Spinal cord (tissue), 10 donors: ENCODE measurements around the gene GABRD. TPM values are rescaled to one million over a fixed set of nuclear protein-coding genes. Genes with fewer than 3 reads are reported as not detected.
"Not testable (repeated sequence)": the region's sequence is repeated elsewhere in the genome, so short reads cannot be mapped to it uniquely, and the experiment has no call there.

Experiments
- DNase-seq, 6 donors: peaks; one replicate each; pipeline versions ENCODE4 v3.0.0 to v3.0.0-alpha.2; 2013 to 2015; ENCODE audit warnings: low spot score in 6 of 6, low read depth in 4 of 6
- H3K27ac ChIP-seq: one replicate; pipeline ENCODE4 v1.5.1; 2013; ENCODE audit warnings: low read depth, low read length, control low read depth
- H3K27me3 ChIP-seq: one replicate; pipeline ENCODE4 v1.6.1; 2013; ENCODE audit warnings: low read length; ENCODE audit not compliant: control insufficient read depth, insufficient read depth
- H3K36me3 ChIP-seq: one replicate; pipeline ENCODE4 v1.6.1; 2013; ENCODE audit warnings: low read length; ENCODE audit not compliant: control insufficient read depth, insufficient read depth
- H3K4me1 ChIP-seq: one replicate; pipeline ENCODE4 v1.6.1; 2013; ENCODE audit warnings: low read length; ENCODE audit not compliant: control insufficient read depth, insufficient read depth
- H3K4me3 ChIP-seq: one replicate; pipeline ENCODE4 v1.5.1; 2013; ENCODE audit warnings: low read depth, low read length, control low read depth
- H3K9me3 ChIP-seq: one replicate; pipeline ENCODE4 v1.6.1; 2013; ENCODE audit warnings: low read length; ENCODE audit not compliant: control insufficient read depth, insufficient read depth
- WGBS: methylation state at CpG from one replicate; pipeline ENCODE4 v1.1.5; 2013; ENCODE audit warnings: missing lambda C conversion rate; ENCODE audit not compliant: insufficient coverage; 5-methylcytosine and 5-hydroxymethylcytosine counted together
- polyA plus RNA-seq, 2 donors: library from polyadenylated mRNA; unstranded; fragments of 120-200 nt; gene quantifications; one replicate each; pipeline ENCODE4 v1.2.1, GENCODE V29; 2013; ENCODE audit not compliant: insufficient read length in 2 of 2
- total RNA-seq, 2 donors: library from RNA; depleted of rRNA in 1 of 2; stranded (reverse); fragments of 120-200 nt in 1 of 2; fragments of >200 nt in 1 of 2; gene quantifications; one replicate each; pipeline versions ENCODE4 v1.2.3 to v1.2.4, GENCODE V29; 2013 to 2014
- donor health status: healthy.

GABRD gene
- total and polyA plus RNA-seq, 4 donors: 0.88 to 5.2 (median 2.7) TPM

- Histone ChIP-seq H3K4me3 (no peak overlapping the region), H3K27me3 (peaks cover 4% of the 10 kb centered on the region), H3K36me3 (peaks cover 16% of the 10 kb centered on the region), H3K27ac (no peak overlapping the region), H3K9me3 (no peaks in the 10 kb centered on the region), H3K4me1 (peaks cover 4% of the 10 kb centered on the region)
- no peak for DNase-seq
- WGBS: 78% methylated on average over 14 of the region's 14 CpGs
Measured at GRCh38 chr1:1975535-1975934, 43.6 kb upstream of the GABRD start.

- H3K4me1 ChIP-seq: no peaks in the 10 kb centered on the region
- no peak overlapping the region for H3K4me3 ChIP-seq
- no peak overlapping the region for H3K27ac ChIP-seq
- H3K9me3 ChIP-seq: no peaks in the 10 kb centered on the region
- peaks cover 4% of the 10 kb centered on the region for H3K27me3 ChIP-seq
- H3K36me3 ChIP-seq: peaks cover 15% of the 10 kb centered on the region
- no peak for DNase-seq
- WGBS: 75% methylated on average over 6 of the region's 19 CpGs
Measured at GRCh38 chr1:1976031-1976430, 43.1 kb upstream of the GABRD start.

- WGBS: 81% methylated on average over 11 of the region's 11 CpGs
- Histone ChIP-seq H3K27ac (no peak overlapping the region), H3K4me1 (peaks cover 8% of the 10 kb centered on the region), H3K4me3 (no peak overlapping the region), H3K27me3 (peaks cover 2% of the 10 kb centered on the region), H3K36me3 (peaks cover 9% of the 10 kb centered on the region), H3K9me3 (no peaks in the 10 kb centered on the region)
- no peak for DNase-seq
Measured at GRCh38 chr1:1978108-1978507, 41.0 kb upstream of the GABRD start.

- peaks cover 12% of the 10 kb centered on the region for H3K4me1 ChIP-seq
- not testable (repeated sequence) for H3K9me3 ChIP-seq, H3K27me3 ChIP-seq, DNase-seq, H3K27ac ChIP-seq, H3K4me3 ChIP-seq, H3K36me3 ChIP-seq
- 92% methylated on average over 40 of the region's 51 CpGs for WGBS
Measured at GRCh38 chr1:1978690-1979481, 40.3 kb upstream of the GABRD start.

- no peak for DNase-seq
- peaks cover 2% of the 10 kb centered on the region for H3K27me3 ChIP-seq
- no peak overlapping the region for H3K27ac ChIP-seq
- H3K36me3 ChIP-seq: peaks cover 2% of the 10 kb centered on the region
- peaks cover 12% of the 10 kb centered on the region for H3K4me1 ChIP-seq
- H3K4me3 ChIP-seq: no peak overlapping the region
- 97% methylated on average over 38 of the region's 61 CpGs for WGBS
- H3K9me3 ChIP-seq: no peaks in the 10 kb centered on the region
Measured at GRCh38 chr1:1979482-1980165, 39.5 kb upstream of the GABRD start.

- Histone ChIP-seq H3K4me3 (no peak overlapping the region), H3K27me3 (peaks cover 2% of the 10 kb centered on the region), H3K27ac (no peak overlapping the region), H3K4me1 (peaks cover 12% of the 10 kb centered on the region), H3K36me3 (peaks cover 8% of the 10 kb centered on the region), H3K9me3 (no peaks in the 10 kb centered on the region)
- 95% methylated on average over 42 of the region's 42 CpGs for WGBS
- no peak for DNase-seq
Measured at GRCh38 chr1:1980467-1981141, 38.5 kb upstream of the GABRD start.

- WGBS: 94% methylated on average over 26 of the region's 26 CpGs
Measured at GRCh38 chr1:1981142-1981500, 38.0 kb upstream of the GABRD start.

GRCh38 chr1:1981631-1982327 lies 37.4 kb upstream of the GABRD start:
- Histone ChIP-seq H3K36me3 (peaks cover 16% of the 10 kb centered on the region), H3K4me1 (peaks cover 12% of the 10 kb centered on the region)
- 90% methylated on average over 68 of the region's 73 CpGs for WGBS
- DNase-seq, H3K4me3 ChIP-seq, H3K27ac ChIP-seq, H3K9me3 ChIP-seq, H3K27me3 ChIP-seq: not testable (repeated sequence)

More at GRCh38 chr1:1981142-1981500, 38.0 kb upstream of the GABRD start:
- no peaks in the 10 kb centered on the region for H3K9me3 ChIP-seq
- H3K4me3 ChIP-seq: no peak overlapping the region
- peaks cover 2% of the 10 kb centered on the region for H3K27me3 ChIP-seq
- peaks cover 12% of the 10 kb centered on the region for H3K4me1 ChIP-seq
- no peak for DNase-seq
- H3K36me3 ChIP-seq: peaks cover 10% of the 10 kb centered on the region
- no peak overlapping the region for H3K27ac ChIP-seq

- Histone ChIP-seq H3K9me3 (no peaks in the 10 kb centered on the region), H3K27me3 (no peaks in the 10 kb centered on the region), H3K36me3 (peaks cover 18% of the 10 kb centered on the region), H3K27ac (no peak overlapping the region), H3K4me1 (peaks cover 12% of the 10 kb centered on the region), H3K4me3 (no peak overlapping the region)
- WGBS: 69% methylated on average over 29 of the region's 36 CpGs
- no peak for DNase-seq
Measured at GRCh38 chr1:1982379-1983232, 36.5 kb upstream of the GABRD start.
